ENCODE data around the gene CNTLN.
"Not testable (repeated sequence)": the region's sequence is repeated elsewhere in the genome, so short reads cannot be mapped to it uniquely, and the experiment has no call there.

Gene CNTLN

DNA sequence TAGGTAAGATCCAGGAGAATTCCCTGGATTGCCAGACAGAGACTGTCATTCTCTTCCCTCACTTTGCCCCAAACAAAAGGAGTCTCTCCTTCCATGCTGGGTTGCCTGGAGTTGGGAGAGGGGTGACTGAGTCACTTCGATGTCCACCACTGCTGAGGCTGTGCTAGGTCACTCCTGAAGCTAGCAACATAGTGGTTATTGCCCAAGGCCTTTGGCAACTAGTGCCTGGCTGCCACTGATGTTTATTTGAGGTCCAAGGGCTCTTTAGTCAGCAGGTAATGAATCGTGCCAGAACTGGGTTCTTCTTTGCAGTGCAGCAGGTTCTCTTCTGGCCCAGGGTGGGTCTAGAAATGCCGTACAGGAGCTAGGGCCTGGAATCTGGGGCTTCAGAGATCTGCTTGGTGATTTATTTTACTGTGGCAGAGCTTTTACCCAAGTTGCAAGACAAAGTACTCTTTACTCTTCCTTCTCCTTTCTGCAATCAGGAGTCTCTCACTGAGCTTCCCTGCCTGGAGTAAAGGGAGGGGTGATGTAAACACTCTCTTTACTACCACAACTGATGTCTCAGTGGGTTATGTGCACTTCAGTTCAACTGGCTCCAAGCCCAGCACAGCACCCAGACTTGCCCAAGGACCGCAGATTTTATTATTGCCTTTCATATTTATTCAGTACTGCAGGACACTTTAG is 288.3 kb downstream of the CNTLN start:
- DNase-seq = no peak

DNA sequence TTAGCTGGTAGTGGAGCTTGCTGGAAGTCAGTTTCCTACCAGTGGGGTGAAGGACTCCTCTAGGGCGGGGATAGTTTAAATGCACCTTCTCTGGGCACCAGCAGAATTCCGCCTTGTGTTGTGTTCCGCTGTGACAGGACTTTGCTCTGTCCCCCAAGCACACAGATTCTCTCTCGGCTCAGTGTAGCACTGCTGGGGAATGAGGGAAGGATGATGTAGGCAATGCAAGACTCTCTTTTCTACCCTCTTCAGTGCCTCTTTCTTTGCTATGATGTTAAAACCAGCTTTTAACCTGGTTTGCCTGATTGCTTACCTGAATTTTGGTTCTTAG is 288.8 kb downstream of the CNTLN start:
- no peak for DNase-seq

DNA sequence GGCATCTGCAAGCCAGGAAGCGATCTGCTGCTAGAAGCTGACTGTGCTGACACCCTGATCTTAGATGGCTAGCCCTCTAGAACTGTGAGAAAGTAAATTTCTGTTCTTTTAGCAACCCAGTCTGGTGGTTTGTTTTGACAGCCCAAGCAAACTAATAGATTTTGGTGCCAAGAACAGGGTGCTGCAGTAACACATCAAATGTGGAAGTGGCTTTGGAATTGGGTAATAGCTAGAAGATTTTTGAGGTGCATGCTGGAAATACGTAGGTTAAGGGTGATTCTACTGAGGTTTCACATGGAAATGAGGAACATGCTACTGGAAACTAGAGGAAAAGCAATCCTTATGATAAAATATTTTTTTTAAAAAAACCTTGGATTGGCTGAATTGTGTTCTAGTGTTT is 290.5 kb downstream of the CNTLN start:
- DNase-seq = no peak

DNA sequence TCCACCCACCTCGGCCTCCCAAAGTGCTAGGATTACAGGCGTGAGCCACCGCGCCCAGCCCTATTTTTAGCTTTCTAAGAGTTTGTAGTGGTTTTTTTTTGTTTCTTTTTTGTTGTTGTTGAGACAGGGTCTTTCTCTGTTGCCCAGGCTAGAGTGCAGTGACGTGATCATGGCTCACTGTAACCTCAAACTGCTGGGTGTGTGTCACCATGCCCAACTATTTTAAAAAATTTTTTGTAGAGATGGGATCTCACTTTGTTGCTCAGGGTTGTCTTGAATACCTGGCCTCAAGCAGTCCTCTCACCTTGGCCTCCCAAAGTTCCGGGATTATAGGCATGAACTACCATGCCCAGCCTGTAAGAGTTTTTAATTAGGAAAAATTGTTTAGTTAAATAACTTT is 298.7 kb downstream of the CNTLN start:
- no peak for DNase-seq

DNA sequence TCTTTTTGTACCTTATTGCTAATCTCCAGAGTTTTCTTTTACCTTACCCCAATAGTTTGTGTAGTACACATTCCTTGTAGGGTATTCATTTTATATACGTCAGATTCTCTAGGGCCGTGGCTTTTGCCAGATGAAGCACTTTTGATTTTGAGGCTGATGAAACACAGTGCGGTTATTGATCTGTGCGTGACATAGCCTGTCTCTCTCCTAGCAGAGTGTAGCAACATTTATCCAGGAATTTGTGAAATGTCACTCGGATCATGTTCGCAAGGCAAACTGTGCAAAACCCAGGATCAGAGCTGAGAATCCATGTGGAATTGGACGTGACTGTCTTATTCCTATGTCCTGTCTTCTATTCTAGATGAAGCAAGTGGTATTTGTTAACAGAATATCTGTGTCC is 302.0 kb downstream of the CNTLN start:
- DNase-seq = no peak

DNA sequence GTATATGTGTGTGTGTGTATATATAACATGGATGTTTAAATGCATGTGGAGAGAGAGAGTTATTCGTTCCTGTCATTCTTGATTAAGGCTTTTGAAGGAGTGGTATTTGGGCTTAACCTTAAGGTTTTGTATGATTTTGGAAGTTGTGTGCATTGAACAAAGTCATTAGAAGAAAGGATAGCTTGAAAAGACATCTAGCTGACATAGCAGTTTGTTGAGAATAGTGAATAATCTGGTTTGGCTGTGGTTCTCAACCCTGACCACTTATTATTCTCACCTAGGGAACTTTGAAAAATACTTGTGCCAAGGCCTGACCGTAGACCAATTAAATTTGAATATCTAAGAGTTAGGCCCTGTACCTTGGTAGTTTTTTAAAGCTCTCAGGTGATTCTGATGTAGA is 303.0 kb downstream of the CNTLN start:
- DNase-seq = no peak

DNA sequence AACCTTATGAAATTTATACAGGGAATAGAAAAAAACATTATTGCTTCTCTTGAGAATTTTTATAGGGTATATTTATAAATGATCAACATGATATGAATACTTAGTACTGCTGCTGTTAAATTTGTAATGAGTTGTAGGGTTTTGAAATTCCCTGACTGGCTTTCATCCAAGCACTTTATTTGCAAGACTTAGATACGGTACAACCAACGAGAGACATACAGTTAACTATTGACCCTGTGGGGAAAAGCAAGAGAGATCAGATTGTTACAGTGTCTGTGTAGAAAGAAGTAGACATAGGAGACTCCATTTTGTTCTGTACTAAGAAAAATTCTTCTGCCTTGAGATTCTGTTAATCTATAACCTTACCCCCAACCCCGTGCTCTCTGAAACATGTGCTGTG is 310.3 kb downstream of the CNTLN start:
- not testable (repeated sequence) for DNase-seq

DNA sequence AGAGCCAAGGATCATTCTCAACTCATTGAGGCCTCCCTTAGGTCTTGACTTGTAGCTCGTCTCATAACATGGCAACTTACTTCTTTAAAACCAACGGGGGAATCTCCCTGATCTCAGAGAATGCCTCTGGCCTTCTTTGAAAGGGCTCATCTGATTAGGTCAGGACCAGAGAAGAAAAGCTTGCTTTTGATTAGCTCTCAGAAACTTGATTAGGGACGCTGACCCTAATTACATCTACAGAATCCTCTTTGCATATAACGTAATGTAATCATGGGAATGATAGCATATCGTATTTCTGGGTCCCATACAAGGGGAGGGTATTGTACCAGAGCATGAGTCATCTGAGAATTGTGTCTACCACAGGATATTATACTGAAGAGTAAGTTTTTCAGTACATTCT is 318.9 kb downstream of the CNTLN start:
- no peak for DNase-seq

DNA sequence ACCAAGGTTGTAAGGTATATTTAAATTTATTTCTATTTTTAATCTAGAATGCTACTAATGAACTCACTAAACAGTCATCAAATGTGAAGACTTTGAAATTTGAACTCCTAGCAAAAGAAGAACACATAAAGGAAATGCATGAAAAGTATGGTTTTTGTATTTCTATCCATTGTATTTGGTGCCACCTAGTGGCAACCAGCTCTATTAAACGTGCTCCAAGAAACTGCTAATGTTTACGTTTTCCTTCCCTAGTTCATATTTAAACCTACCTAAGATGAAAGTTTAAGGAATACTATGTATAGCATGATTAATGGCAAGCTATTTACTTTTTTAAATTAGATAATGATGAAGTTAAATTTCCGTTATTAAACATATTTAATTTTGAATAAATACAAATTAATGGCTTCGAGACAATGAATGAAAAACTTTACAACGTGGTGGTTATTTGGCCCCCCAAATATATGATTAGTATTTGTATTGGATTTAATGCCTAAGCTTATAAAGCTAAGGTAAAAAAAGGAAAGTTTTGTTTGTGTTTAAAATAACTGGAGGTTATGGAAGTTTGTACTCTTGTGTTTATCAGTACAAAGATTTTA is 328.1 kb downstream of the CNTLN start:
- DNase-seq = no peak

DNA sequence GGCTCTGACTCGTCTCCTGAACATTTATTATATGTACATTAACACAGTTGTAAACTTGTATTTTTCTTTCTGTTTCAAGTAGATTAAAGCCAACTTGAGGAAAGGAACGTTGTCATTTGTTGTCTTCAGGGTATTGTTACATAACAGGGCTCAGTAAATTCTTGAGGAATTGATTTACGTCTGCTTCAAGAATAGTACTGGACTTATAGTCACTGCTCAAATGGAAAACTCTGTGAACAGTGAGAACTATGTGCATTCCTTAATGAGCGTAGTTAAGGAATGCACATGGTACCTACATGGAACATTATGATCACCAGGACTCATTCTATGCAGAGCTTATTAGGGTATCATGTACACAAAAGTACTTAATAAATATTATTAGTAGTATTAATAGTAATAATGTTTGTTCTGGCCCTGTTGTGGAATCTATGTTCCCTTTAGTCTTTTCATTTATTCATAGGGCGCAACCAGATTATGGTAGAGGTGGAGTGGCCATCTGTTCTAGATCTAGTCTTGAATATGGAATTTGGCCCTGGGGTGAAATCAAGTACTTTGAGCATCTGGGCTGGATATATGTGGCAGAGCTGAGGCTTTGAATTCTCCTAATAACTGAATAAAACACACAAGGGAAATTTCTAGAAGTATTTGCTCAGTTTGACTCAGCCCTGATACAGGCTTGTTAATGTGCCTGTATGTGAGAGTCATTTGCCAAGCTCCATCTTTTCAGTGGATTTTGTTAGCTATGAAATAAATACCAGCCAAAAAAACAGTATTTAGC is 335.4 kb downstream of the CNTLN start:
- no peak for DNase-seq

DNA sequence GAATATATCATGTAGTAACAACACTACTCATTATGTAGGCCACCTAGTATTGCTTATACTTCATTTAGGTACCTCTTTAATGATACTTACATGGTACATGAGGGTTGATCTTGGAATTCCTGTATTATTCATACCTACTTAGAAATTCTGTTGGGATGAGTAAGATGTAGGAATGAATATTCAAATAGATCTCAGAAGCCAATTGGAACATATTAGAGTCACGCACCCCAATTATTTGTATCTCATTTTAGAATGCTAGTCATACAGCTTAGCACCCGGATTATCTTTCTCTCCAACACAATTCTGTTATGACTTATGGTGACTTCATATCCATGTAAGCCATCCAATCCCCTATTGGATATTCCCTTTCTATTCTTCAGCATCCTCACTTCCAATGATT is 337.3 kb downstream of the CNTLN start:
- no peak for DNase-seq

DNA sequence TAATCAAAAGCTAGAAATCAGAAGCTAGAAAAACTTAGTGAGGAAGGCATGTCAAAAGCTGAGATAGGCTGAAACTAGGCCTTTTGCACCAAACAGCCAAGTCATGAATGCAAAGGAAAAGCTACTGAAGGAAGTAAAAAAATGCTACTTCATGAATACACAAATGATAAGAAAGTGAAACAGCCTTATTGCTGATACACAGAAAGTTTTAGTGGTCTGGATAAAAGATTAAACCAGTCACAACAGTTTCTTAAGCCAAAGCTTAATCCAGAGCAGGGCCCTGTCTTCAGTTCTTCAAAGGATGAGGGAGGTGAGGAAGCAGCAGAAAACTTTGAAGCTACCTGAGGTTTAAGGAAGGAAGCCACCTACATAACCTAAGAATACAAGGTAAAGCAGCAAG is 341.6 kb downstream of the CNTLN start:
- no peak for DNase-seq

DNA sequence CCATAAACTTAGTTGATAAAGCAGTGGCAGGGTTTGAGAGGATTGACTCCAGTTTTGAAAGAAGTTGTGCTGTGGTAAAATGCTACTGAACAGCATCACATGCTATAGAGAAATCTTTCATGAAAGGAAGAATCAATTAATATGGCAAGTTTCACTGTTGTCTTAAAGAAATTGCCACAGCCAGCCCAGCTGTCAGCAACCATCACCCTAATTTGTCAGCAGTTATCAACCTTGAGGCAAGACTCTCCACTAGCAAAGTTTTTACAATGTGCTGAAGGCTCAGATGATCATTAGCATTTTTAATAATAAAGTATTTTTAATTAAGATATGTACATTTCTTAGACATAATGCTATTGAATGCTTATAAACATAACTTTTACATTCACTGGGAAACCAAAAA is 343.0 kb downstream of the CNTLN start:
- no peak for DNase-seq

DNA sequence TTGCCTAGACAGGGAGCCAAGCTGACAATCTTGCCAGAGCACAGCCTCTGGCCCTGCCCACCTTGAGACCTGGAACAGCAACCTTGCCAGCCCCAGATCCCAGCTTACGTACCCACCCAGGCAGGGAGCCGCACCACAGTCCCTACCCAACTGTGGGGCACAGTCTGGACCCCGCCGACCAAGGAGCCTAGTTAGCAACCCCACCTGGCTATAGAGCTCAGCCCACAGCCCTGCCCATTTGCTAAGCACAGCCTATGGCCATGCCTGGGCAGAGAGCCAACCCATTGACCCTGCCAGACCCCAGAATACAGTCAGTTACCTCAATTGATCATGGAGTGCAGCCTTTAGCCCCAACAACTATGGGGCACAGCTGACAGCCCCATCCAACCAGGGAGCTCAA is 346.1 kb downstream of the CNTLN start:
- DNase-seq = no peak

DNA sequence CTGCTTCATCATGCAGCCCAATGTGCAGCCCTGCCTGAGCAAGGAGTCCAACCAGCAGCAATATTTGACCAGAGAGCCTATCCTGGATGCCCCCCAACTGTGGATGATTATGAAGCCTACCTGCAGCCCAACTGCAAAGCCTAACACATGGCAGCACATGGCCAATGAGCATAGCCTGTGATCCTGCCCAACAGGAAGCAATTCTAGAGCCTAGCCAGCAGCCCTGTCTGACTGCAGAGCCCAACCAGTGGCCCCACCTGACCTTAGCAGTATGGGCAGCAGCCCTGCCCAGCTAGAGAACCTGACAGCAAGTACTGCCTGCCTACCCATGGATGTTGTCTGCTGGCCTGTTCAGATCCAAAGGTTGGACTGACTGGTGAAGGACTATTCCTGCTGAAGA is 346.7 kb downstream of the CNTLN start:
- no peak for DNase-seq

DNA sequence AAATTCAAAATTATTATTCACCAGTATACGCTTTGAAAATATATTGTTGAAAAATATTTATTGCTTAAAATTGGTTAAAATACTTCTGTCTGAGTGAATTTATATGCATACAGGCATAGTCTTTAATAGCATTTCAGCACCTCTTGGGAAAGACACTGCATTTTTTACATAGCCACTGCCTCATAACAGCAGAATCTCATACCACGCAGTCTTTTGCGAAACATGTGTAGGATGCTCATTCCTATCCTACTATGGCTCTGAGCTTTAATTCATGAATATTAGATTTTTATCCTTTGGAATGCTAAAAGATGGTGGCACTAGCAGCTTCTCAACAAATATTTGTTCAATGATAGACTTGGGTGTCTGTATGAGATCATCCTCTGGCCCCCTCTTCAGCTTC is 350.1 kb downstream of the CNTLN start:
- DNase-seq = no peak

DNA sequence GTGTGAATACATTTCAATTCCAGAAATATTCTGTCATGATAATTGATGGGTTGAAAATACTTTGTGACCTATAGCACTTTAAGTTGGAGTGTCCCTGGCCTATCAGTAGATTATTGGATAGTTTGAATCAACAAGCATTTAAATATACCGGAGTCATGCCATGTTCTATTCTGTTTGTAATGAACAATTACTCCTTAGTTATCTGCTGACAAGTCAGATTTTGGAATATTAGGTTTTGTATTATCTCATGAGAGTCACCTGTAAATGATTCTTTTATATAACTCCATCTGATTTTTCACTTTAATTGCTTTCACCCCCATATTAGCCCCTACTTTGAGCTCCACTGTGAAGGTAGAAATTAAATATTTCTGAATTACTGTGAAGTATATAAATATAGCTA is 351.6 kb downstream of the CNTLN start:
- no peak for DNase-seq

DNA sequence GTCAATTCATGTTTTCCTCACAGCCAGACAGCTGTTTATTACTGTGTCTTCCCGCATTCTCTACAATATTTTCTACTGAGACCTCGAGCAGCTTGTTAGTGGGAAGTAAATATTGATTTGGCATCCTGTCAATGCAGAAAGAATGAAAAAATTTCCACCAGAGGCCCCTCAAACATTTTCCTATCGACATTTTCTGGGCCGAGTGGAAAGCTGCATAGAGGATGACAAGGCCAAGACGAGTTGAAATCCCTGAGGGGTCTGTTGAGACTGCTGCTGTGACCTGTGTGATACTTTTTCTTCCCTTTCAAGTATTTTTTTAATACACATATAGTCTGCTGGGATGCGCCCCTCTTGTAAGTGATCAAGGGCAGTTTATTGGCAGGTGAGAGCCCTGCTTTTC is 352.6 kb downstream of the CNTLN start:
- no peak for DNase-seq

DNA sequence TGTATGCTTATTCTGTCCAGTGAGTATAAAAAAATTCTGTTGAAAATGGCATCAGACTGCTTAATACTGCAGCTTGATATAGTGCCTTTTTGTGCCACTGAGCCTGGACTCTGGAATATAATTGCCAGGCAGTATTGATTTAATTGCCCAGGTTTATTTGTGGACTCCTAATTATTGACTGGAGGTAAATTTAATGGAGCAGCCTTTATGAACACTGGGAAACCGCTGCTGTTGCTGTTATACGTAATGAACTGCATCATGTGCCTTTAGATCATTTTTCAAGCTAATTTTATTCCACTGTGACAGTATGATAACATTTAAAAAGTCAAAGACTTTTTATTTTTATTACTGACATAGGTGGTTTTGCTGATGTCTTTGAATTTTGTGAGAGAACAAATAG is 353.8 kb downstream of the CNTLN start:
- DNase-seq = no peak

DNA sequence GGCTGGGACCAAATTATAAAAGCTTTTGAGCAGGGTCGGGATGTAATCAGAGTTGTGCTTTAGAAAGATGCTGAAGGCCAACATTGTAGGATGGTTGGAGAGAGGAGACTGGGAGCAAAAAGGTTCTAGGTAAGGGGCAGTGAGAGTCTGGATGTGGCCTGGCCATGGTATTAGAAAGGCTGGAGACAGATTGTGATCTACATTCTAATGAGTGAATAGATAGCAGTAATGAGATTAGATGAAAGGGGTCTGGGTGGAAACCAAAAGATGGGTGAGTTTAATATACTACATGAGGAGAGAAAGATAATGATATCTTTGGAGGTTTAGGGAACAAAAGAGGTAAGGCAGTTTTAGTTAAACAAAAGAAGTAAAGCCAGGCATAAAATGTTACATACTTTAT is 355.3 kb downstream of the CNTLN start:
- DNase-seq = no peak

DNA sequence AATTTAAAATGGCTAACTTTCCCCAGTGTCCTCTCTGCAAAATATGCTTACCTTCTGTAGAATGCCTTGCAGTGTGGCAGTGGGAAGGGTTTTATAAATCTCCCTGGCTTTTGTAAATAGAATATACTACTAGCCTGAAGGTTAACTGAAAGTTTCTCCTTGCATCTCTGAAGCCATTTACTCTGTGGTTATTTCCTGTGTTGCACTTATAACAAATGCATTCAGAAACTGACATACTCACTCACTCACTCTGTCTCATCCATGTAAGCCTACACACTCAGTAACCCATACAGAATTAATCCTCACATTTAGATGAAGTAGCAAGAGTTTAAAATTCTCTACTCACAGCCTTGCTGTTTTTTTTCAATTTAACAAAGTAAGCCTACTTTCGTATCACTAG is 356.9 kb downstream of the CNTLN start:
- DNase-seq = no peak

DNA sequence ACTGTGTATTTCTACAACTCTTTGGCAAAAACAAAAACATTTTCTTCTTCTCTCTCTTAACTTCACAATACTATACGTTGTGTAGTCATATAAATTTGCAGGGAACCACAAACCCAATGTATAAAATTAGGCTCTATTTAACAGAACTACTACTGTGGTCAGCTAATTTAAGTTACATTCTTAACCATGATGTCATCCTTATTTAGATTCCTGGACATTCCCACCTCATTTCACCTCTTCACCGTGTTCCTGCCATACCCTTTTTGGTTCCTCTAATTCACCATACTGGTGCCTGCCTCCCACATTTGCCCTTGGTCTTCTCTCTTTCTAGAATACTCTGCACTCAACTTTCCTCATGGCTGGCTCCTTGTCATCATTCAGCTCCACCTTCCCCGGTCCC is 368.4 kb downstream of the CNTLN start:
- DNase-seq = no peak

DNA sequence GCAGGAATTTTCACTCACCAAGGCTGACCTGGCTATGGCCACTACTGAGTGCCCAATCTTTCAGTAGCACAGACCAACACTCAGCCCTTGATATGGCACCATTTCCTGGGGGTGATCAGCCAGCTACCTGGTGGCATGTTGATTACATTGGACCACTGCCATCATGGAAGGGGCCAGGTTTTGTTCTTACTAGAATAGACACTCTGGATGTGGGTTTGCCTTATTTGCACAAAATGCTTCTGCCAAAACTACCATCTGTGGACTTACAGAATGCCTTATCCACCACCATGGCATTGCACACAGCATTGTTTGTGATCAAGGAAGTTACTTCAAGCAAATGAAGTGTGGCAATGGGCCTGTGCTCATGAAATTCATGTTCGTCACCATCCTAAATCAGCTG is 374.3 kb downstream of the CNTLN start:
- no peak for DNase-seq

DNA sequence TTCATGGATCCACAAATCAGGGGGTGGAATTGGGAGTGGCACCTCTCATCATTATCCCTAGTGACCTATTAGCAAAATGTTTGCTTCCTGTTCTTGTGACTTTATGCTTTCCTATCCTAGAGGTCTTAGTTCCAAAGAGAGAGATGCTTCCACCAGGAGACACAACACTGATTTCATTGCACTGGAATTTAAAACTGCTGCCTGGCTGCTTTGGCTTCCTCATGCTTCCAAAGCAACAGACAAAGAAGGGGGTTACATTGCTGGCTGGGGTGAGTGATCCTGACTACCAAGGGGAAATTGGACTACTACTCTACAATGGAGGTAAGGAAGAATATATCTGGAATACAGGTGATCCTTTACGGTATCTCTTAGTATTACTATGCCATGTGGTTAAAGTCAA is 374.9 kb downstream of the CNTLN start:
- no peak for DNase-seq

DNA sequence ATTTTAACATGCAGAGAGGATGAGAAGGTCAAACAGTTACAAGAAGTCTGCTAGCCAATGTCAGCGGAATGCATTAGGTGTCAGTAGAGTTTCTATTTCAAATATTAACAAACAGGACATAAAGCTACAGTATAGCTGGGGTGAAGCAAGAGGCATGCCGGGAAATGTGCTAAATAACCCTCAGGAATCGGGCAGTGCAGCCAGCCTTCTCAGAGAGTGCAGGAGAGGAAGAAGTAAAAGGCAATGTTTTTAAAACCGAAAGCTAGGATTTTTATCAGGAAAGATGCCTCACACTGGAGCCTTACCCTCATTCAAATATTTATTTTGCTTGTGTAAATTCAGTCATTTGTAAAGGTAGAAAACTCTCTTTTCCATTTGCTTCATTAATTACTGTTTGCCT is 384.9 kb downstream of the CNTLN start:
- no peak for DNase-seq
